Measurements from ENCODE around the gene MMD2.
A peak's percentile ranks its signal among the peaks of the same experiment; 100 is the strongest.
"Not testable (repeated sequence)": the region's sequence is repeated elsewhere in the genome, so short reads cannot be mapped to it uniquely, and the experiment has no call there.

MMD2 gene

DNA sequence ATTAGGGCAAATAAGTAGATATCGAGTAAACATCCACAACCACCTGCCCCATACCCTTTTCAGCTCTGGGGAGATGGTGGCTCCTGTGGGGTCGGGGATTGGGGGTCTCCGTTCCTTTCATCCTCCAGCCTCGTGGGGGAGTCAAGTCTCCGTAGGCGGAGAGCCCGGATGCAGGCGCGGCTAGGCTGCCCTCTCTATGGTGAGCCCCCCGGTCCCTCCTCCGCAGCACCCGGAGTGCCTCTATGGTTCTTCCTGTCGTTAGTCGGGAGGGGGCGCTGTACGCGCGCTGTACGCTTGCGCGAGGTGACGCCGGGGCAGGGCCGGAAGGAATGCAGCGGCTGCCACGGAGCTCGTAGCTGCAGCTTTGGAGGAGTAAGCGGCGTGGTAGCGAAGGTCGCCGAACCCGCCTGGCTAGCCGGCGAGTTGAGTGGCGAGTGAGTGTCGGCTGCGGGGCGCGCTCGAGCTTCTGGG, 14.8 kb upstream of the MMD2 start:
- peak; percentile 75 for DNase-seq (ENCODE audit: insufficient read length)
- peak; percentile 86 for FAIRE-seq
- peak; percentile 83; the same call in 1 of the 2 replicates for TF ChIP-seq POLR2A (IDR thresholded peaks at IDR 0.05; ENCODE audit: low read depth, low read length)
- no peak for TF ChIP-seq TAF1 (IDR thresholded peaks at IDR 0.05; ENCODE audit: borderline replicate concordance, low read depth, low read length)
- peak; percentile 88 for TF ChIP-seq POLR2AphosphoS5 (IDR thresholded peaks at IDR 0.05; ENCODE audit: low read depth, low read length)

DNA sequence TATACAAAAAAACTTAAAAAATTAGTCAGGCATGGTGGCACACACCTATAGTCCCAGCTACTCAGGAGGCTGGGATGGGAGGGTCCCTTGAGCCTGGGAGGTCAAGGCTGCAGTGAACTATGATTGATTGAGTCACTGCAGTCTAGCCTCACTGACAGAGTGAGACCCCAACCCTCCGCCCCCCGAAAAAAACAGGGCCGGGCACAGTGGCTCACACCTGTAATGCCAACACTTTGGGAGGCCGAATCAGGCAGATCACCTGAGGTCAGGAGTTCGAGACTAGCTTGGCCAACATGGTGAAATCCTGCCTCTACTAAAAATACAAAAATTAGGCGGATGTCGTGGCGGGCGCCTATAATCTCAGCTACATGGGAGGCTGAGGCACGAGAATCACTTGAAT, 13.5 kb upstream of the MMD2 start:
- FAIRE-seq; DNase-seq (ENCODE audit: insufficient read length): not testable (repeated sequence)

DNA sequence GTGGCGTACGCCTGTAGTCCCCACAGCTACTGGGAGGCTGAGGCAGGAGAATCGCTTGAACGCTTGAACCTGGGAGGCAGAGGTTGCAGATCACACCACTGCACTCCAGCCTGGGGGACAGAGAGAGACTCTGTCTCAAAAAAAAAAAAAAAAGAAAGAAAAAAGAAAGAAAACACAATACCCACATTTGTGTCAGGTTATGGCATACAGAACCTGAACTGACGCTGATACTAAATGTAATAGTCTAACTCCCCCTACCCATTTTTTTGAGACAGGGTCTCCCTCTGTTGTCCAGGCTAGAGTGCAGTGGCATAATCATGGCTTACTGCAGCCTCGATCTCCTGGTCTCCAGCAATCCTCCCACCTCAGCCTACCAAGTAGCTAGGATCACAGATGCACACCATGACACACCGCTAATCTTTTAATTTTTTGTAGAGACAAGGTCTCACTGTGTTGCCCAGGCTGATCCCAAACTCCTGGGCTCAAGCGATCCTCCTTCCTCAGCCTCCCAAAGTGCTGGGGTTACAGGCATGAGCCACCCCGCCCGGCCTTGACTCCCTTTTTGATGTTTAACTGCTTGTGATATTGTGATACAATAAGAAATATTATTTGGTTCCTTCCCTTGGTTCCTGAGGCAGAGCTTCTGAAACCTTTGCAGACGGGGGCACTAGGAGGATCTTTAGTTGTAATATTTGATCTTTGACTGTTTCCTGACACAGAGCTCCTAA, 6.5 kb upstream of the MMD2 start:
- no peak for TF ChIP-seq POLR2A (IDR thresholded peaks at IDR 0.05; ENCODE audit: low read depth, low read length)
- no peak for DNase-seq (ENCODE audit: insufficient read length)
- no peak for FAIRE-seq

DNA sequence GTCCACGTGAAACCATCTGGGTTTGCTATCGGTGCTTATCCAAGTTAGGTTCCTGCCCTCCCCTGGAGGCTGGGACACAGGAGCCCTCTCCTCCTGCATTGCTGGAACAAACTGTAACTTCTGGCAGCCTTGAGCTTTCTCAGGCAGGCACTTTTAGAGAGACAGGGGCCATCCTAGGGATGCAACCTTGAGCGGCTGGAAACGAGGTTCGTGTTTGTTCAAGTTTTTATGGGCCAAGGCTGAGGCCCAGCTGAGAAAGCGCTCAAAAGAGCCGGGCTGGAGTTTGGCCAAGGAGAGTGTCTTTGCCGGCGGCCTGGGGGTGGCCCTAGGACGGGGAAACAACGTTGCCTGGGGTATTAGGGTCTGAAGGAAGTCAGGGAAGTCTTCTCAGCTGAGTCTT, 5.5 kb upstream of the MMD2 start:
- FAIRE-seq (no peak), DNase-seq (ENCODE audit: insufficient read length) (no peak)
- TF ChIP-seq TAF1 (IDR thresholded peaks at IDR 0.05; ENCODE audit: borderline replicate concordance, low read depth, low read length) (no peak), POLR2A (IDR thresholded peaks at IDR 0.05; ENCODE audit: low read depth, low read length) (no peak), POLR2AphosphoS5 (IDR thresholded peaks at IDR 0.05; ENCODE audit: low read depth, low read length) (no peak)

DNA sequence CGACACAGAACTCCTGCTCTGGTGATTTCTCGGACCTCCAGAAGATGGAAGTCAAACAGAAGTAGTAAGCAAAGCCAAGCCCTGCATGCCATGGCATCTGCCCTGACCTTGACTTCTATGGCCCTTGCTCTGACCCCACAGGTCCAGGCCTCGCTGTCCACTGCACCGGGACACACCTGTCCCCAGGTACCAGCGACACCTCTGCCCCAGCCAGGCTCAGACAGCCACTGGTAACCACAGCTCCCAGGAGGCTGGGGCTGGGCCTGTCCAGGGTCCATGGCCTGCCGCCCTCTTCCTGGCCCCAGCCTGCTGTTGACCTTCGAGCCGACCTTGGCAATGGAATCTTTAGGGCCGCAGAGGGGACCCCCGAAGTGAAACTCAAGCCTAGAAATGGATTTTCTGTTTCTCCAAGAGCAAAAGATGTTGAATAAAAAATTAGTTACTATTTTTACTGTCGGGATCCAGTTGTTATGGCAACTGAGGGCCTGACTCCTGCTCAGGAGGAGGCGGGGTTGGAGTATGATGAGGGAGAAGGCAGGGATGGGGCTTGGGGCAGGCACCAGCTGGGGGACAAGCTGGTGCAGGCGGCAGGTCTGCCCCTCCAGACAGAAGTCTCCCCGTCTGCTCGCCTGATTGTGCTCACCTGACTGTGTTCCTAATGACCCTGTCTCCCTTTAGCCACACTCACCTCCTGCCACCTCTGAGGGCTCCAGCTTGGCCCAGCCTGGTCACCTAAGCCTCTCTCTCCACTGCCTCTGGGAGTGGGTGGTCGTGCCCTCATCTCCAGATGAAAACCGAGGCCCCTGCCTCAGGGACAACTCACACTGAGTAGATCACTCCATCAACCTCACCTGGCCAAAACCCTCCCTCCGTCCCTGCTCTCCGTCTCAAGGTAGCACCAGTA, 4.1 kb upstream of the MMD2 start:
- FAIRE-seq (no peak), DNase-seq (ENCODE audit: insufficient read length) (no peak)

DNA sequence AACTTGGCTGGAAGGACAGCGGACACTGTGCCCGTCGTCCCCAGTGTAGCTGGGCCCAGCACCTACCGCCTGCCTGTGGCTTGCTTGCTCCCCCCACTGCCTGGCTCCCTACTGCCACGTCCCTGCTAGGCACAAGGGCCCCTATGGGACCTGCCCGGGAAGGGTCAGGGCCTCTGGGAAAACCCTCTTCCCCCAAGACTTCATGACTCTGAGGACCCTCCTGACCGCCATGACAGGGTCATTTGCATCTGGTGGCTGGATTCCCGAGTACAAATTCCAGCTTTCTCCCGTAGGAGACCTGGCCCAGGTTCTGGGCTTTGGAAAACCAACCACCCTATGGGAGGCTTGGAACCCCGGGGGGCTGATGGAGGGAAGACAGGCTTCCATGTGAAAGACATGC, 1.4 kb upstream of the MMD2 start:
- TF ChIP-seq POLR2A (IDR thresholded peaks at IDR 0.05; ENCODE audit: low read depth, low read length) (no peak), POLR2AphosphoS5 (IDR thresholded peaks at IDR 0.05; ENCODE audit: low read depth, low read length) (no peak), TAF1 (IDR thresholded peaks at IDR 0.05; ENCODE audit: borderline replicate concordance, low read depth, low read length) (no peak)
- no peak for FAIRE-seq
- DNase-seq (ENCODE audit: insufficient read length): no peak

More for the DNA sequence above, 4.1 kb upstream of the MMD2 start:
- TF ChIP-seq TAF1 (IDR thresholded peaks at IDR 0.05; ENCODE audit: borderline replicate concordance, low read depth, low read length) (no peak), POLR2AphosphoS5 (IDR thresholded peaks at IDR 0.05; ENCODE audit: low read depth, low read length) (no peak), POLR2A (IDR thresholded peaks at IDR 0.05; ENCODE audit: low read depth, low read length) (no peak)

DNA sequence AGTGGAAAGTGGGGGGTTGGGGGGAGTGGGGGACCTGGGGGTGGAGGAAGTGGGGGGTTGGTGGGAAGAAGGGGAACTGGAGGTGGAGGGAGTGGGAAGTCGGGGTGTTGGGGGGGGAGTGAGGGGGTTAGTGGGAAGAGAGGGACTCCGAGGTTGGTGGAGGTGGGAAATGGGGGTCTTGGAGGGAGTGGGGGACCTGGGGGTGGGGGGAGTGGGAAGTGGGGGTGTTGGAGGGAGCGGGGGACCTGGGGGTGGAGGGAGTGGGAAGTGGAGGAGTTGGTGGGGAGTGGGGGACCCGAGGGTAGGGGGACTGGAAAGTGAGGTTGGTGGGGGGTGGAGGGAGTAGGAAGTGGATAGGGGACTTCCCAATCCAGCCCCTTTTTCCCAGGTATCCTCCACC, 906 bp upstream of the MMD2 start:
- DNase-seq (ENCODE audit: insufficient read length) (no peak), FAIRE-seq (no peak)
- TF ChIP-seq POLR2A (IDR thresholded peaks at IDR 0.05; ENCODE audit: low read depth, low read length): no peak
- TF ChIP-seq TAF1 (IDR thresholded peaks at IDR 0.05; ENCODE audit: borderline replicate concordance, low read depth, low read length): no peak
- no peak for TF ChIP-seq POLR2AphosphoS5 (IDR thresholded peaks at IDR 0.05; ENCODE audit: low read depth, low read length)

DNA sequence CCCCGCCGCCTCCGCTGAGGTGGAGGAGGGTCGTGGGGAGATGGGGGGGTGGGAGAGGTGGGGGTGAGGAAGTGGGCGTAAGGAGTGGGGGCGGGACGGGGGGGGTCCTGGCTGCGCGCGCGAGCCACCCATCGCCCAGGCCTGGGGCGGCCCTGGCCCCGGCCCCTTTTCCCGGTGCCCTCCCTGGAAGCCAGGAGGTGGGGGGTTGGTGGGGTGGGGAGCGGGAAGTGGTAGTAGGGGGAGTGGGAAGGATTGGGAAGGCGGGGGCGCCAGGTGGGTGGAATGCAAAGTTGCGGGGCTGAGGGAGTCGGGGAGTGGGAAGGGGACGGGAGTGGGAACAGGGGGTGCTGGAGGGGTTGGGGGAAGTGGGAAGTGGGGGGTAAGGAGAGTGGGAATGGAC, 319 bp upstream of the MMD2 start:
- no peak for TF ChIP-seq POLR2AphosphoS5 (IDR thresholded peaks at IDR 0.05; ENCODE audit: low read depth, low read length)
- no peak for TF ChIP-seq TAF1 (IDR thresholded peaks at IDR 0.05; ENCODE audit: borderline replicate concordance, low read depth, low read length)
- TF ChIP-seq POLR2A (IDR thresholded peaks at IDR 0.05; ENCODE audit: low read depth, low read length): no peak
- DNase-seq (ENCODE audit: insufficient read length) (no peak), FAIRE-seq (no peak)

DNA sequence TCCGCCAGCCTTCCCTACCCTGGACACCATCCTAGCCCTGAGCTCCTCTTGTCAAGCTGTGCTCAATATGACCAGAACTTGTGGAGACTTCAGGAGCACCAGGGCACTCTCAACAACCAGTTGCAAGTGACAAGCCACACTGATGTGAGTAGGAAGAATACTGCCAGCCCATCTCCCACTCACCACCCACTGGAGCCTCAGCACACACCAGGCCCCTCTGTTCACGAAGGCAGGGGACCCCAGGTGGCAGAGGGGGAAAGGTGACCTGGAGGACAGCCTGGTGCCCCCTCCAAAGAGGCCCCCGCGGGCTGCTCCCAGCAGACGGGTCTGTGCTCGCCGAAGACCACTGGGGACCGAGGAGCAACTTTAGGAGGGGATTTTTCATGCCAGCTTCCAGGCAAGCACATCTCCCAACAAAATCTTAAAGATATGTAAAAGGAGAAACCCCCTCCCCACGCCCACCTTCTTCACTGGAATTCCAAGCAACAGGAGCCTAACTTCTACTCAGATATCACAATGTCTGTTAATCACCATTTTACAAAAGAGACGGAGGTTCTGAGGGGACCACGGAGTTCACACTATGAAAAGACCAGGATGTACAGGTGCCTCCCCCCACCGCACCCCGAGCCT, 1.0 kb downstream of the MMD2 start:
- FAIRE-seq (no peak), DNase-seq (ENCODE audit: insufficient read length) (no peak)
- TF ChIP-seq POLR2AphosphoS5 (IDR thresholded peaks at IDR 0.05; ENCODE audit: low read depth, low read length) (no peak), TAF1 (IDR thresholded peaks at IDR 0.05; ENCODE audit: borderline replicate concordance, low read depth, low read length) (no peak), POLR2A (IDR thresholded peaks at IDR 0.05; ENCODE audit: low read depth, low read length) (no peak)

DNA sequence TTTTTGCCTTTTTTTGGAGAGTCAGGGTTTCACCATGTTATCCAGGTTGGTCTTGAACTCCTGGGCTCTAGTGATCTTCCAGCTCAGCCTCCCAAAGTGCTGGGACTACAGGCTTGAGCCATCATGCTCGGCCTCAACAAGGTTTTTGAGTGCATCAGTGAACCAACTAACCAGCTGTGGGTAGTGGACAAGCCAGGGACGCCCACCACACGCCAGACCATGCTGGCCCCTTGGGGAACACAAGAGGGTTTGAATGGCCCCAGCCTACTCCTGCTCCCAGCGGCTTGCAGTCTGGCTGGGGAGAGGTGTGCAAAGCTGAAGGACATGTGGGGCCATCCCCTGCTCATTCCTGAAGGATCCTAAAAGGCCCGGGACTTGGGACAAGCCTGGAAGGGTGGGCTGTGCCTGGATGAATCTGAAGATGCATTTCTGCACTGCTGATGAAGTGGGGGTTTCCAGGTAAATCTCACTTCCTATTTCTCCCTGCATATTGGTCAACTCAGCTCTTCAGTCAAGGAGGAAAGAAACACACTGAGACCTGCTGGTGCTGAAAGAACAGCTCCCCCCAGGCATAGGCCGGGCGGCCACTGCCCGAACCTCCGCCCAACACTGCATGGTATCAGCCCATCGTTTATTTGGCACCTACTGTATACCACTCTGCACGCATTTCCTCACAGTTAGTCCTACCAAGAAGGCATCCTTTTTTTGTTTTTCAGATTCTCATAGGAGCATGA, 6.9 kb downstream of the MMD2 start:
- no peak for DNase-seq (ENCODE audit: insufficient read length)
- no peak for TF ChIP-seq POLR2AphosphoS5 (IDR thresholded peaks at IDR 0.05; ENCODE audit: low read depth, low read length)
- TF ChIP-seq POLR2A (IDR thresholded peaks at IDR 0.05; ENCODE audit: low read depth, low read length): no peak
- no peak for TF ChIP-seq TAF1 (IDR thresholded peaks at IDR 0.05; ENCODE audit: borderline replicate concordance, low read depth, low read length)
- FAIRE-seq: peak; percentile 65

DNA sequence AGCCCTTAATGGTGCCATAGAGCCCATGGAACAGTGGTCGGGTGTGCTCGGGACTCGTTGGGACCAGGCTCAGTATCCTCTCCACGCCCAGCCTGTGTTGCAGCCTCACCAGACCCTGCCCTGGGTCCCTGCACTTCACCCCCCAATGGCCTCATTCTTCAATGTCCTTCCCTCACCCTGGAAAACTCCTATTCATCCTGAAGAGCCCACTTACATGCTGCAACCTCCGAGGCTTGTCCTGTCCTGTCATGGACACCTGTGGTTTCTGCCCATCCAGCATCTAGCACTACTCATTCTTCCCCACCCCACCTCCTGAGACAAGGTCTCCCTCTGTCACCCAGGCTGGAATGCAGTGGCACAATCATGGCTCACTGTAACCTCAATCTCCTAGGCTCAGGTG, 7.7 kb downstream of the MMD2 start:
- DNase-seq (ENCODE audit: insufficient read length) (no peak), FAIRE-seq (no peak)
- no peak for TF ChIP-seq POLR2A (IDR thresholded peaks at IDR 0.05; ENCODE audit: low read depth, low read length)
- no peak for TF ChIP-seq POLR2AphosphoS5 (IDR thresholded peaks at IDR 0.05; ENCODE audit: low read depth, low read length)
- no peak for TF ChIP-seq TAF1 (IDR thresholded peaks at IDR 0.05; ENCODE audit: borderline replicate concordance, low read depth, low read length)

Measured in GM12892 (cell line).